NCI-H1092 treated with DMSO at 0.1 percent for 48 hours (cell line): Measurements from ENCODE around the gene PGAP1.
A peak's percentile ranks its signal among the peaks of the same experiment; 100 is the strongest.
"Not testable (repeated sequence)": the region's sequence is repeated elsewhere in the genome, so short reads cannot be mapped to it uniquely, and the experiment has no call there.

ENCODE experiments used
- DNase-seq: peaks from one replicate; lab custom pipeline; 2025; lab: John Stamatoyannopoulos, UW

Gene PGAP1

GRCh38 chr2:196949116-196949515 lies 22.6 kb upstream of the PGAP1 start:
- DNase-seq = no peak

- DNase-seq = no peak
Observed at GRCh38 chr2:196944570-196944969, 18.1 kb upstream of the PGAP1 start.

DNA sequence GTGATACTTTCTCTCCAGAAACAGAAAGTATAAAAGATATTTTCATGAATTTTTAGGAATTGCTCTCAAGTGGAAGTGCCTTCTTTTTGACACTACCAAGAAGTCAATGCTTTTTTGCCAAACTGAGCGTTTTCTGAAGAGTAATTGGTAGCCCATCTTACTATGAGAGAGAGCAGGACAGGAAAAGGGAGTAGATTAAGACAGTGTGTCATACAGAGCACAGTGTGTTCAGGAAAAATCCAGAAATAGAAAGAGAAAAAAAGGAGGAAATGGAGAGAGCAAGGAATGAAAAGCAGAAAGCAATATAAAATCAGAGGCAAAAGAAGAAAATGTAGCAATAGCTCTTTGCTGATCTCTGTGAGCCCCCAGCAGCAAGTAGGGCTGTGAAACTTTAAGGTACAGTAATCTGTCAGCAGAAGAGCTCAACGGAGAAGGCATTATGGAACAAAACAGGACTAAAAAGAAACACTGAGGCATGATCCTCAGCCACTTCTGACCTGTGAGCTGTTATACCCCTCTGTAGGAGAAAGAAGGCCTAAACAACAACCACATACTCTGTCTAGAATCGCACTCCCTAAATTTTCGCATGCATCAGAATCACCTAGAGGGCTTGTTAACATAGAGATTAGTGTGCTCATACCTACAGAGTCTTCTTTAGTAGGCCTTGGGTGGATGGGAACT lies 15.0 kb upstream of the PGAP1 start:
- DNase-seq = no peak

GRCh38 chr2:196939371-196939770 lies 12.9 kb upstream of the PGAP1 start:
- no peak for DNase-seq

- no peak for DNase-seq
Observed at GRCh38 chr2:196935432-196935831, 8.9 kb upstream of the PGAP1 start.

GRCh38 chr2:196934672-196935071 lies 8.2 kb upstream of the PGAP1 start:
- DNase-seq = no peak

DNA sequence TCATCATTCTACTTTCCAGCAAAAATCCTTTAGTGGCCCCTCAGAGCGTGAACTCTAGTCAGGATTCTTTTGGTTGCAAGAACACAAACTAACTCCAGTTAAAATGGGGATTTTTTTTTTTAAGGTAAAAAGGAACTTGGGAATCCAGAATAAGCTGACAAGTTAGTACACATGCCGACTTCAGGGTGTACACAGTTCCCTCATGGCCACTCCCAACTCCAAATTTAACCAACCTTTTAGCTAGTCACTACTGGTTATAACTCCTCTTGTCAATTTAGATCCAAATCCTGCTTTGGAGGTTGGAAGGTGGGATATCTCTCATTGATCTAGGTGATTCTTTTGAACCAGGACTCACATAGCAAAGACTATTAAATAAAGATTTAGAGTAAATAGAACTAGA lies 5.0 kb upstream of the PGAP1 start:
- no peak for DNase-seq

DNA sequence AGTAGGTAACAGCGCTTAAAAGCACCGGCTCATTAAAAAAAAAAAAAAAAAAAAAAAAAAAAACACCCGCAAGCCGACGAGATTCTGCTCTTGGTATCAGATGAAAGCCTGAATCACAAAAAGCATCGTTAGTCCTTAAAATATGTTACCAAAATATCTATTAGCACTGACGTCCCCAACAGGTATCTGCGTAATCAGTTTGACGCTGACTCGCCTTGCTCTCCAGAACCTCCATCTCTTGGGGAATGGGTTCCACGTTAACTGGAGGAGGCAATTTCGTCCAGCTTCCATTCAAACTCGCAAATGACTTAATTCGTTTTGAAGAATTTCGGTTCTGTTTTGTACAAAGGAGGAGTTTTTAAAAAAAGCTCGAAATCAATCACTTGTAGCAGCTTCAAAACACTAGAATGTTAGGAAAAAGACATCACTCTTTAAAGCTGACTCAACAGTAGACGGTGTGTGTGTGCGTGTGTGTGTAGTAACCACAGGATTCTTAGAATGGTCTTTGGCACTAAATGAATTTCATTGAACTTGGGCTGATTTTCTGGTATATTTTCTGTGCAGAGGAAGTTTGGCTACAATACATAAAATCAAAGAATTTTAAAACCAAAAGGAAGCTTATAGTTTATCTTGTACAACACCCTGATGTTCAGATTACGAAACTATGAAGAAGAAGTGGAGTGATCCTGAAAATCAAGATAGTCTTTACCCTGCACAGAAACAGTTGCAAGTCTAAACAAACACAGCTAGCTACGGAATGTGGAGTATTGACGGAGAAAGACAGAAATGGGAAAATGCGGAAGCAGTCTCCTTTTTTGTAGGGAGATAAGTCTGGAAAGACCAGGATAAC lies 1.1 kb upstream of the PGAP1 start:
- no peak for DNase-seq

DNA sequence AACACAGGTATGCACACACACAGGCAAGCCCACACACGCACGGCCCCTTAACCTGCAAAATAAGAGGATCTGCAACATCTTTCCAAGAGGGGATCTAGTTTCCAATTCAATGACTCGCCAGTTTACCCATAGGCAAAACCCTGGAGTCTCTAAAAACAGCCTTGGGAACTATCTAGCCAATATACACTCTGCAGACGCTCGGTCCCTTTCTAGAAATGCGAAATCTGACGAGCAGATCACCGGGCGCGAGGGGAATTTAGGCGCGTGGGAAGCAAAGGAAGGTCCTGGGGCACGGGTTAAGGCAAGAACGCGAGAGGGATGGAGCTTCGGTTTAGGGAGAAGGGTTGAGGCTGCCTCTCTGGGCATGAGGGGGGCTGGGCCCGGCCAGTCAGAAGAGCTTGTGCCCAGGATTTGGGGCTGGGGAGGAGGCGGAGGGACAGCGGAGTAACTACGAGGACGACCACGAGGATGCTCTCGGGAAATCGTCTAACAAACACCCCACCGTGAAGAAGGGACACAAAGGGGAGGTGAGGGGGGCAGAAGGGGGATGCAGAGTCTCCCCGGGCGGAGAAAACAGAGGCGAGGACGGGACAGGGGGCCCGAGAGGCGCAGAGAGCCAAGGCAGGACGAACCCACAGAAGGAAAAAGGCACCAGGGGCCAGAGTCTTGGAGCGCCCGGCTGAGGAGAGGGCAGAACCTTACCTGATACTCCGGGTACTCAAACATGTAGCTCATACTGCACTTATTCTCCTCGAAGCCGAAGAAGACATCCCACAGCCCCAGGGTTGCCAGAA lies 542 bp downstream of the PGAP1 start:
- peak; percentile 61 for DNase-seq

DNA sequence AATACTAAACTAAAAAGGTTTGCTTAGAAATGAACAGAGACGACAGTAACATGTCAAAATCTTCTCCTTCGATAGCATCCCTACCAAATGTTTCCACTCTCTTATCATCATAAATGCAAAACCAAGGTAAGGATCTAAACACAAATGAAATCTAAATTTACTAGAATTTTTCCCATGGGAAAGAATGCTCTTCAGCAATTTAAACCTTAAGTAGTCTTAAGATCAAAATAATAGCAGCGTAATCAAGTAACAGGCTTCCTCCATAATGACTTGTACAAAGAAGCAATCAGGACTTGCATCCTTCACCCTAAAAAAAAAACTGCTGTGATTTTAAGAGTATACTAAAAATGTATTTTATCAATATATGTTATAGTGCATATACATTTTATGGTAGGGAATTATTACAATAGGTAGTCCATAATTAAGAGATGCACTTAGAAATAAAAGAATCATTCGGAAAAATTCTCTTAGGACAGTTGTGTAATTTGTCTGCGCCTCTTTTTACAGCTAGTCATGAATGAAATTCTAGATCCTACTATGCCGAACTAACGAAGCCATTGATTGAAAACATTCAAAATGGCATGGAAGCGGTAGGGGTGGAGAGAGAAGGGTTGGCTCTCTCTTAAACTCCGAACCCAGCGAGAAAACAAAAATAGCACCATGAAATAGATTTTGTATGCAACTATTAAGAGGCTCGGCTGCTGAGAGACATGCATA lies 1.3 kb downstream of the PGAP1 start:
- peak; percentile 52 for DNase-seq

- no peak for DNase-seq
Observed at GRCh38 chr2:196924051-196924450, 2.5 kb downstream of the PGAP1 start.

GRCh38 chr2:196918927-196919326 lies 7.6 kb downstream of the PGAP1 start:
- DNase-seq = no peak

GRCh38 chr2:196917802-196918201 lies 8.7 kb downstream of the PGAP1 start:
- DNase-seq = no peak

GRCh38 chr2:196915507-196916189 lies 10.9 kb downstream of the PGAP1 start:
- no peak for DNase-seq

- DNase-seq = no peak
Observed at GRCh38 chr2:196914867-196915460, 11.5 kb downstream of the PGAP1 start.

- no peak for DNase-seq
Observed at GRCh38 chr2:196913691-196914090, 12.8 kb downstream of the PGAP1 start.

GRCh38 chr2:196905365-196905764 lies 21.1 kb downstream of the PGAP1 start:
- DNase-seq = not testable (repeated sequence)

GRCh38 chr2:196902828-196903227 lies 23.7 kb downstream of the PGAP1 start:
- DNase-seq = no peak

- DNase-seq = no peak
Observed at GRCh38 chr2:196900843-196901242, 25.7 kb downstream of the PGAP1 start.

- DNase-seq = no peak
Observed at GRCh38 chr2:196899976-196900375, 26.5 kb downstream of the PGAP1 start.

DNA sequence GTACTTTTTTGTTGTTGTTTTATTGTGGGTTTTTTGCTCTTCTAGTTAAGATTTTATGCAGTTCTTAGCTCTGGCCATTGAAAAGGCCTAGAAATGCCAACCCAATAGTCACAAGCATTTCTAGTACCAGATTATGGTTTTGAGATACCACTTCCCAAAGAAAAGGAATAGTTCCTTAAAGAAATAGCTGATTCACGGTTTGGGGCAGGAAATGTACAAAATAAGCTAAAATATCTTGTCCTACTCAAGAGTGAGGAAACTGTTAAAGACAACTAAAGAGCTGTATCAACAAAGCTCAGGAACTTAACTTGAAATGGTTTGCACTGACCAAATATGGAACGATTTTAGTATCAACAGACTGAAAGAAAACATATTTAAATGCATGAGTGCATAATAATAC lies 35.4 kb downstream of the PGAP1 start:
- DNase-seq = no peak
